HG03469 (cell line): ENCODE measurements around the gene PRLH.

Experiments used
- ATAC-seq: cut with Tn5 transposase; IDR thresholded peaks from one replicate; pipeline ENCODE4 v1.9.1; 2021; ENCODE audit warnings: mild to moderate bottlenecking, moderate library complexity, moderate number of reproducible peaks; ENCODE audit not compliant: unreplicated experiment

PRLH gene

DNA sequence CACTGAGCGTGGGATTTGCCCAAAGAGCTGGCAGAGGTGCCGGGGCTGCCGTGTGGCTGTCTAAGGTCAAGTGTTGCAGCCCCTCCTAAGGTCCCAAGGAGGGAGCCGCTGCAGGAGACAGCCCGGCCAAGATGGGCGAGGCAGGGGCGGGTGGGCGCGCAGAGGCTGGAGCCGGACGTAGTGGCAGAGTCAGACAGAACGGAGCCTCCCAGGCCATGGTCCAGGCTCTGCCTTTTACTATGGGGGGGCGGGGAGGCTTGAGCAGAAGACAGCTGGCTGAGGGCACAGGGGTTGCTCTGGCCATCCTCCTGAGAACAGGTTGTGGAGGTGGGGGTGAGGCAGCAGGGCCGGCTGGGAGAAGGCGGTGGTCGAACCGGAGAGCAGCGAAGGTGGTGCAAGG lies 27.5 kb upstream of the PRLH start:
- no peak for ATAC-seq

DNA sequence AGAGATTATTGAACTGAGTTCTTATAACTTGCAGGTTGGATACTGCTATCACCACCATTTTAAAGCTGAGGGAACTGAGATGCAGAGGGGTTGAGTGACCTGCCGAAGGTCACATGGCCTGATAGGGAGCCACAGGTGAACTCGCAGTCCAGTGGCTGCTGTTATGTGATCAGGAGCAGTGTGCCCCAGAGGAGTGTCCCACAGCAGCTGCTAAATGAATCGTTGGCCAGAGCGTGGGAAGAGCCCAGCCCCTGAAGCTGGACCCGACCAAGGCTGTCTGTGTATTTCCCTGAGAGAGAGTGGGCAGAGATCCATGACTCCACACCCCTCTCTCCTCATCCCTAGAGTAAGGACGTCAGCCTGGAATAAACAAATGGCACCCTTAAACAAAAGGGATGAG lies 26.7 kb upstream of the PRLH start:
- ATAC-seq: no peak

DNA sequence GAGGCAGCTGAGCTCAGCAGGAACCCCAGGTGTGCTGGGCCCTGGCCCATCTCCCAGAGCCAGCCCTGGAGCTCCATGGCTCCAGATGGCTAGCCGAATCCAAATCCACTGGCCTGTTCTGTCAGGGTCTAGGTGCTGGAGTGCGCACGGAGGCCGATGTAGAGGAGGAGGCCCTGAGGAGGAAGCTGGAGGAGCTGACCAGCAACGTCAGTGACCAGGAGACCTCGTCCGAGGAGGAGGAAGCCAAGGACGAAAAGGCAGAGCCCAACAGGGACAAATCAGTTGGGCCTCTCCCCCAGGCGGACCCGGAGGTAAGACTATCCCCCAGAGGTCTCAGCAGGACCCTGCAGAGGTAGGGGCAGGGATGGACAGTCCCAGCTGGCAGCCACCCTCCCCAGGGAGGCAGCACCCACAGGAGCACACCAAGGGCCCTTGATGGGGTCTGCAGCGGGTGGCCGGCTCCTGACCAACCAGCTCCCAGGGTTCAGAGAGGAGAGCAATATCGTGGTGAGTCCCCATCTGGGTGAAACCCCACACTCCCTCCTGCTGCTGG lies 26.1 kb upstream of the PRLH start:
- ATAC-seq: no peak

DNA sequence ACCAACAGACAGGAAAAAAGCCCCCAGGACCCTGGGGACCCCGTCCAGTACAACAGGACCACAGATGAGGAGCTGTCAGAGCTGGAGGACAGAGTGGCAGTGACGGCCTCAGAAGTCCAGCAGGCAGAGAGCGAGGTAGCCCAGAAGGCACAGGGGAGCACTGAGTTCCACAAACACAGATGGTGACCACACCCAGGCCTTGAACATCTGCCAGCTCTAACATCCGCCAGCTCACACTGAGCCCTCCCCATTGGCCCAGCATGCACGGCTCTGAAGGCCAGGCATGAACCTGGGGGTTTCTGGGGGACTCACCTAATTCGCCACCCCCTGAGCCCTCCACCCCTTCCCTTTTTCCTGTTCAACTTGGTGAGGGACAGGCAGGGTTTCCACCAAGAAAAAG lies 25.6 kb upstream of the PRLH start:
- no peak for ATAC-seq

DNA sequence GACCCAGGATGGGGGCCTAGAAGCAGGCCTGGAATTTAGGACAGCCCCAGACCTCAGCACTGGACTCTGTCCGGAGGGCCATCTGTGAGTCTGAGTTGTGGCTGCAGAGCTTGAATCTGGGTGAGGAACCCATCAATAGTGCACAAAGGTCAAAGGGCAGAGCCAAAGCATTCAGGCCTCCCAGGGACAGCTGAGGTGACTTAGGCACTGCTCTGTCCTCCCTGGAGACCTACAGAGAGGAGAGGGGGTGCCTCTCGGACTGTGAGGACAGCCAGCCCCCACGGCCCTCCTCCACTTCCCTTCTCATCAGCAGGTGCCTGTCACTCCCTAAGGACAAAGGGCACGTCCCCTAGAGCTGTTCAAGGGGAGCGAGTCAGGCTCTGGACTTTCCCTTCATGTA lies 25.1 kb upstream of the PRLH start:
- ATAC-seq: no peak

DNA sequence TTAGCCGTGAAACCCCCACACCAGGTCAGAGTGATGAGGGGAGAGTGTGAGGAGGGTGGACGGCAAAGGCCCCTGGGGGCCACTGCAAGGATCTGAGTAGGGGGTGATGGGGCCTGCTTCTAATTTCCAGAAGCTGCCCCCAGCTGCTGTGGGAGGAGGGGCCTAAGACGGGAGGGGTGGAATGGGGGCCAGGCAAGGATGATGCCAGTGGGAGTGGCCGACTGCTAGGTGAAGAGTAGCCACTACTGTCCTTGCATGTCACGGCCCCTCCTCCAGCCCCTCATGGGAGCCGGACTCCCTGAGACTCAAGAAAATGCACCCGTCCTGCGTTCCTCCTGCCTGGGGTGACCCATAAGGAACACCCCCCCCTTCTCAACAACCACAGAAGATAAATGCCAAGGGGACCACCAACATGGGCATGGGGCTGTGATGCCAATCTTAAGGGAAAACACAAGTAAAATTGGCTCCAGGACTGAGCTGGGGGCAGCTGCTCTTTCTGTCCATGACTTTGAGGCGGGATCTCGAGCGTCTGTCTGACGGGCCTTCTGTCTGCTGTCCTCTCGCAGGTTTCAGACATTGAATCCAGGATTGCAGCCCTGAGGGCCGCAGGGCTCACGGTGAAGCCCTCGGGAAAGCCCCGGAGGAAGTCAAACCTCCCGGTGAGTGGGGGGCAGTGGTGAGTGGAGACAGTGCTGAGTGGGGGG lies 24.2 kb upstream of the PRLH start:
- ATAC-seq: no peak

DNA sequence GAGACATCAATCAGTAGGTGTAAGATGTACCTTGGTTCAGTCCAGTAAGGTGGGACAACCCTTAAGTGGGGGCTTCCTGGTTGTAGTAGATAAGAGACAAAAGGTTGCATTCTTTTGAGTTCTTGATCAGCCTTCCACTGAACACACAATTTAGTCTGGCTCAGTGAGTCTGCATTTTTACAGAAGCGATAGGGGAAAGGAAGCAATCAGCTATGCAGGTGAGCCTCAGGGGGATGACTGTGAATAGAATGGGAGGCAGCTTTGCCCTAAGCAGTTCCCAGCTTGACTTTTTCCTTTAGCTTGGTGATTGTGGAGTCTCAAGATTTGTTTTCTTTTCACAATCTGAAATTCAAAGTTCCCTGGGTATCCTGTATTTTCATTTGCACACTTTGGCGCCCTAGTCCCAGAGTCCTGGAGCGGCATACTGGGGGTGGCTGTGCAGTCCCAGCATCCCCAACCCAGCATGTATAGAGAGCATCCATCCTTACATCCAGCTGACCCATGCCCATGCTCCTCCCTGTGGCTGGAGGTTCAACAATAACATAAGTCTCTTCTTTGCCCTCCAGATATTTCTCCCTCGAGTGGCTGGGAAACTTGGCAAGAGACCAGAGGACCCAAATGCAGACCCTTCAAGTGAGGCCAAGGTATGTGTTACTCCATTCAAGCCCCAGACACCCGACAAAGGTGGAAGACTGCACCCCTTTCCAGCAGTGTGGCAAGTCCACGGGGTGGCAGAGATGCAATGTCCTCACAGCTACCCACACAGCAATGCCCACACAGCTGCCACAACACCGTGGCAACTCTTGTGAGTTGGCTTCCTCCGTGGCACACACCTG lies 20.1 kb upstream of the PRLH start:
- no peak for ATAC-seq

DNA sequence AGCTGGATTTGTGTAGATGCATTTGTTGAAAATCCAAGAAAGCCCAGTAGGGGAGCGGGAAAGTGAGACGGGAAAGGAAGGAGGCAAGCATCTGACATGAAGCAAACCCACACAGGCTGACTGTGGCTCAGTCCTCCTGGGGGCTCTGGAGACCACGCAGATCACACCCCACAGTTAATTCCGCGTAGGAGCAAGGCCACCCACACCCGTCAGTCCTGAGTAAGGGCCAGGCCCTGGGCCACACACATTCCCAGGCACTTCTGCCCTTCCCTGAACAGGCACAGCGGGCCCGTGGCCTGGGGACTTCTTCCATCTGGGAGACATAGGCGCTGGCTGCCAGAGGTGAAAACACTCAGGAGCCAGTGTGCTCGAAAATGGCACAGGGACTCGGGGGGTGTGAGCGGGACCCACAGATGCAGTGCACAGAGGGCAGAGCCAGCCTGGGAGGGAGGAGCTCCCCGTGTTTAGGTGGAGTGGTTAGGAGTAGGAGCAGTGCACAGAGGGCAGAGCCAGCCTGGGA lies 19.4 kb upstream of the PRLH start:
- no peak for ATAC-seq

DNA sequence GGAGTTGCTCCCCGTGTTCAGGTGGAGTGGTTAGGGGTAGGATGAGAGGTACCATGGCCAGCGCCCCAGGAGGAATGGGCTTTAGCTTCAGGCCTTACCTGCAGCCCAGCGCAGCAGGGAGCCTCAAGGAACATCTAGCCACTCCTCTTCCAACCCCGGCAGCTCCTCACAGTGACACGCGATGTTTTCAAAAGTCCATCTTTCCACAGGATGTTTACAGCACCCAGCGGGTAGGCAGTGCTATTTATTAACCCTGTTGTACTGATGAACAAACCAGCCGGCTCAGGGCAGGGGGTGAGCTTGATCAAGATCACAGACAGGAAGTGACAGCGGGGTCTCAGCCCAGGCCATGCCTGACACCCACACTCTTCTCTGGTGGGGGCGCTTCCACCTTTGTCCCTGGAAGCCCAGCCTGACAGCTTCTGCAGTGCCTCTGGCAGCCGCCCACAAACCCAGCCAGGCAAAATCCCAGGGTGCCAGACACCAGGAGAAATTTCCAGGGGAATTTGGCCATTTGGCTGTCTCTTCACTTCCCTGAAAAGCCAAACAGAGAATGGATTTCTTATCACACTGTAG lies 18.4 kb upstream of the PRLH start:
- ATAC-seq: no peak

DNA sequence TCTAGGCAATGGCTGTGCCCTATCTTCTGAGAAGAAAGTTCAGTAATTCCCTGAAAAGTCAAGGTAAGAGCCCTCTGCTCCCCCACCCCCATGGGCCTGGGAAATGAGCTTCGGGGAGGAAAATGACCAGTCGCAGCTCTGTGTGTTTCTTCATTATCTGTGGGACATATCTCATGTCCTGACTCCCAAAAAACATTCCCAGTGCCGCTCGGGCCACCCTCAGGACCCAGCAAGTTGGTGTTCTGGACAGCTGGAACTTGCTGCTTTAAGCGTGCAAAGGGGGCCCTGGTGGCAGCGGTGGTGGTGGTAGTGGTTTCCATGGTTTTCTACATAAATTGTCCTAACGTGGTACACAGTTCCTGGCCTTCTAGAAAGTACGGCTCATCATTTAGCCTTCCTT lies 17.2 kb upstream of the PRLH start:
- ATAC-seq: no peak

DNA sequence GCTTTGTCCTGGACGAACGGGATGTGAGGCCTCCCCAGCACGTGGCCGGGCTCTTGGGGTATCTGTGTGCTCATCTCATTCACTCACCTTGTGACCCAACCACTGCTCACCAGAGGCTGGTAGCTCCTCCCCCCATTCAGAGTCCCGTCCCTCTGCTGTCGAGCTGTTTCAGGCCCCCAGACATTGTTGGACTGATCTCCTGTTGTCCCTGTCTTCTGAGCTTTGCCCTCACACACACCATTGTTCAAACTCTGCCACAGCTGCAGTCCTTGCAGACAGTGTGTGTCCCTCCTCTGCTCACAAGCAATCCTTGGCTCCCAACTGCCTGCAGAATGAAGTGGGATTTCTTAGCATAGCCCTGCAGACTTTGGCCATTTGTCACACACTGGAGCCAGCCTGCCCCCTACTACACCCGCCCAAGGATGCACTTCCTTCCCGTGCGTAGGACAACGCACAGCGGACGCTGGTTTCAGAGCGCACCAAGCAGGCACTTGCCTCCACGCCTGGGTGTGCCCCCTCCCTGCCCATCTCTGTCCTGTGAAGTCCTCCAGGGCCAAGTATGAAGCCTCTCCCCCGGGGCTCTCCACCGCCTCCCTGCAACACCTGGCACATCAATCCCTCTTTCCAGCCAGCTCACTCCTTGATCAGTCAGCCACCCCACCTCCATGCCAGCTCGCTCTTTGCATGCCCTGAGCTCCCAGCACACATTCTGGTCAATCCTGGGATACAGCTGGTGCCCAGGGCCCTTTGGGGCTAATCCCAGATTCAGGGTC lies 16.5 kb upstream of the PRLH start:
- no peak for ATAC-seq

DNA sequence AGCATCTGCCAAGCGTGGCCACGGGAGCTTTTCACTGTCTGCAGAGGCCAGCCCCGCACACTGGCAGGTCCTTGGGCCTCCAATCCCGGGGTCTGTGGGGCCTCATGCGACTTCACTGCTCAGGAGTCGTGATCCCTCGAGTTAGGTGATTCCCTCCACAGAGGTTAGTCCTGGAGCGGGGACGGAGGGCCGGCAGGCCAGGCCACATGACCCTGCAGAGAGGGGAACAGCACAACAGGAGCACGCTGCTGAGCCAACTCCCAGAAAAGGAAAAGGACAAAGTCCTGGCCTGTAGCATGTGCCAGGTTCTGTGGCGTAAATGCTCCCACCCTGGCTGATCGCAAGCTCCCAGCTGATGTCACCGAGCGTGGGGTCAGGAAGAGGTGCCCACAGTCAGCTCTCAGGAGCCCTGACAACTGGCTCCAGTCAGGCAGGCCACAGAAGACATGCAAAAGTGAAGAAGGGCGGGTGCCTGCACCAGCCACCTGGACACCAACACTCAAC lies 15.3 kb upstream of the PRLH start:
- ATAC-seq: no peak

DNA sequence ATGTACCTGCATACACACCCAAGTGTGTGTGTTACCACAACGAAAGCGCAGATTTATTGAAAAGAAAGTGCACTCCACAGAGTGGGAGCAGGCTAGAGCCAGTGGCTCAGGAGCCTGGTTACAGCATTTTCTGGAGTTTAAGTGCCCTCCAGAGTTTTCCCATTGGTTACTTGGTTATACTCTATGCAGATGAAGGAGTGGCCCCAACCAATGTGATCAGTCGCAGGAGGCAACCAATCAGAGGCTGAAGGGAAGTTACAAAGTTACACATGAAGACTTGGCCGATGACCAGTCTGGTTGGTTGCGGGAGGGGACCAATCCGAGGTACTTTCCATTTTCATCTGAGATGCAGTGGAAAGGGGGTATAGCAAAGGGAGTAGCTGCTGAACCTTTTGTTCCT lies 13.5 kb upstream of the PRLH start:
- no peak for ATAC-seq

DNA sequence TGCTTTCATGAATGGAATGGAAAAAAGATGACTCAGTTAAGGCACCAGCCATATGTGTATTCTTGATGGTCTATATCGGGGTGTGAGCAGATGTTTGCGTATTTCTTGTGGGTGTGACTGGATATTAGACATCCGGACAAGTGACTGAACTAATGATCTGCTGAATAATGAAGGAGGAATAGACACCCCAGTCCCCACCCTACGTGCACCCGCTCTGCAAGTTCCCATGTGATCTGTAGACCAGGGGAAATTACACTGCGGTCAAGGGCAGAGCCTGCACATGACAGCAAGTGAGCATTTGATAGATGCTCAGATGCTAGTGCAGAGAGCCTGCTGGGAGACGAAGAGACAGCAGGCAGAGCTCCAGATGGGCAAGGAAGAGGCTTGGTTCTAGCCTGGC lies 12.4 kb upstream of the PRLH start:
- ATAC-seq: no peak

DNA sequence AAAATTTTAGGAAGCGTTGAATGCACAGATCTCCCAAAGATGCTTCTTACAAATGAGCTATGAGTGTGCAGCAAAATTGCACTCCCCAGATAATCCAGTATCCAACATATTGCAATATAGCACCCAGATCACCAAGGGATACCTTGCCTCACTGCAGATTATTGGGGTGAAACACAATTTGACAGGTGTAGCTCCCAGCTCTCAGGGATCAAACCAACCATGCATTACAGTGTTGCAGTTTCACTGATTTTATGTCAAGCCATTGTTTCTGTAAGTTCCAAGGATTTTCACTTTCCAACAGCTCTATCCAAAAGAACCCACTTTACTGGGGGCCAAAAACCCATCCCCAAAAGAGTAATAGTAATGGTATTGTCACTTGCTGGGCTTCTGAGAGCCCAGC lies 10.8 kb upstream of the PRLH start:
- no peak for ATAC-seq

DNA sequence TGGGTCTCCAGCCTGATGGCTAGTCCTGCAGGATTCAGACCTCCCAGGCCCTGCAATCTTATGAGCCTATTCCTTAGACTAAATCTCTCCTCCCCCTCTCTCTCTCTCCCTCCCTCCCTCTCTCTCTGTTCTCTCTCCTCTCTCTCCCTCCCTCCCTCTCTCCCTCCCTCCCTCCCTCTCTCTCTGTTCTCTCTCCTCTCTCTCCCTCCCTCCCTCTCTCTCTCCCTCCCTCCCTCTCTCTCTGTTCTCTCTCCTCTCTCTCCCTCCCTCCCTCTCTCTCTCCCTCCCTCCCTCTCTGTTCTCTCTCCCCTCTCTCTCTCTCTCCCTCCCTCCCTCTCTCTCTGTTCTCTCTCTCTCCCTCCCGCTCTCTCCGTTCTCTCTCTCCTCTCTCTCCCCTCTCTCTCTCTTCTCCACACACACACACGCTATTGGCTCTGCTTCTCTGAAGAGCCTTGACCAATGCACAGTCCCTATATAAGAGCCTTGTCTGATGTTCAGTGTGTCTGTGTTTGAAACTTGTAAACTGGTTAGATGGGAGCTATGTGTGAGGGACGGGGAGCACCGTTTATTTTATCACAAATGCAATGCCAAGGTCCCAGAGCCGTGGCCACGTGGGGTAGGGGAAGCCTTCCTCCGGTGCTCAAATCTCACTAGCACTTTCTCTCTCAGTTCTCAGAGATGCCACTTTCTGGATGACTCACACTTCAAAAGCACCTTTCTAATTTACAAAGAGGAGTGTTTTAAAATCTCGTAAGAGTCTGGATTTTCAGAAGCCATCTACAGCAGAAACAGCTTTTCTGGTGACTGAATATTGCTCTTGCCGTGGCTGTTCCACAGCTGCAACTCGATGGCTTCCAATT lies 9.4 kb upstream of the PRLH start:
- peak; percentile 68 for ATAC-seq

DNA sequence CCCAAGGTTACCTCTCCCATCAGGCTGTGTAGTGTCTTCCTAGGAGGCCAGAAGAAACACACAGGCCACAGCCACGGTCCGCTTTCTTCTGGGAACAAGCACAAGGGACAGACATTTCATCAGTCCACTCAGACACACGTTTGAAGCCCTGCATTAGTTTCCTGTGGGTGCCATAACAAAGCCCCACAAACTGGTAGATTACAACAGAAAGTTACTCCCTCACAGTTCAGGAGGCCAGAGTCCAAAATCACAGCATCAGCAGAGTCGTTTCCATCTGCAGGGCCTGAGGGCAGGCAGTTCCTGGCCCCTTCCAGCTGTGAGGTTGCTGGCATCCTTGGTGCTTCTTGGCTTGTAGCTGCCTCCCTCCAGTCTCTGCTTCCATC lies 8.8 kb upstream of the PRLH start:
- no peak for ATAC-seq

DNA sequence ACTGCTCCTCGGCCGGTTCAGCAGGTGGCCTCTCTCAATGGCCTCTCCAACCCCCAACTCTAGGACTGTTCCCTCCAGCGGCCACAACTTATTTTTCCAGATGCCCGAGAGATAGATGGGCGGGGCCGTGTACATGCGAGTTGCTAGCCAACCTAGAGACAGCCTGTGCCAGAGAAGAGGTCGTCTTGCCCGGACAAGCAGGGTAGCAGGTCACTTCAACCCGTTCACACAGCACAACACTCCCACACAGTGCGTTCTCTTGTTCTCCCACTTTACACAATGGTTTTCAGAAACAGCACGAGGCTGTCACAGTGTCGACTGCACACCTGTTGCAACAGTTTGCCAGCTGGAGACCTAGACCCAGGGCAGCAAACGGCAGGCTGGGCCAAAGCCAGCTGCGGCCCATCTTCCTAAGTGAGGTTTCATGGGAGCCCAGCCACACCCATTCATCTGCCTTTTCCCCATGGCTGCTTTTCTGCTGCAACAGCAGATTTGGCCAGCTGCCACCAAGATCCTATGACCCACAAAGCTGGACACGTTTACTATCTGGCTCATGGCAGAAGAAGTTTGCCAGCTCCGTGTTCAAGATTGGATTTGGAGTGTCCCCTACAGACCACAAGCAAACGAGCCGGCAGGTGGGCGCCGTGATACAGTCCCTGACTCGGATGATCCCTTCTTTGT lies 7.3 kb upstream of the PRLH start:
- ATAC-seq: no peak

DNA sequence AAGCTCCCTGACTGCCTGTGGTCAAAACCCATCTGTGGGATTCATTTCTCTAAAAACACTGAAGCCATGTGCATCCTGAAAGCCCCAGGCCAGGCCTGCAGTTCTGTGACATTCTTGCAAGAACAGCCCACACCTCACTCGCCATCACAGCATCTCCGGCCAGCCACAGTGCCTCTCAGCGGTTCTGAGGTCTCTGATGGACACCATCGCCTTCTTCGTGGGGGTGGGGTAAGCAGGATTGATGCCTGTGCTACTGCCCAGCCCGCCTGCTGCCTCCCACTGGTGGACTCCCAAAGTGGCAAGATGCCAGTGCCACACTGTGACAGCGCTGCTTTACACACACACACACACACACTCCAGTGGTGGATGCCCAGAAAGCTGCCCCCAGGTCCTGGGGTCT lies 5.2 kb upstream of the PRLH start:
- ATAC-seq: no peak
